ENCODE data around the gene ZCCHC17.

The ZCCHC17 gene

GRCh38 chr1:31377364-31377863 lies 80.6 kb downstream of the ZCCHC17 start:
- Histone ChIP-seq H3K4me3 (ENCODE audit: low read depth in 1 of 2, low read length in 2 of 2) (no peak overlapping the region), H3K27ac (ENCODE audit: low read length) (no peak overlapping the region), H3K36me3 (ENCODE audit: insufficient read depth, low read length) (no peaks in the 10 kb centered on the region), H3K27me3 (ENCODE audit: insufficient read depth, low read length, poor library complexity) (no peaks in the 10 kb centered on the region), H3K4me2 (ENCODE audit: insufficient read depth, low read length) (no peak overlapping the region), H3K9ac (ENCODE audit: low read depth, low read length) (no peak overlapping the region), H3K9me3 (ENCODE audit: insufficient read depth, low read length, severe bottlenecking) (no peaks in the 10 kb centered on the region), H4K20me1 (ENCODE audit: insufficient read depth, low read length) (no peaks in the 10 kb centered on the region), H3K79me2 (ENCODE audit: insufficient read depth, low read length) (no peaks in the 10 kb centered on the region), H3K4me1 (ENCODE audit: insufficient read depth, low read length) (peaks cover 18% of the 10 kb centered on the region), H2AFZ (ENCODE audit: low read depth, low read length) (no peak overlapping the region)
- DNase-seq (no peak), ATAC-seq (ENCODE audit: insufficient read depth, low read depth) (no peak)
- TF ChIP-seq EZH2 (IDR thresholded peaks at IDR 0.05; ENCODE audit: borderline replicate concordance, low read depth, low read length, severe bottlenecking) (no peak), CTCF (IDR thresholded peaks at IDR 0.05; ENCODE audit: borderline replicate concordance, extremely low read depth, low read length, poor library complexity, severe bottlenecking) (no peak)

- H3K27ac ChIP-seq (ENCODE audit: low read length): no peak overlapping the region
- no peak for DNase-seq
- TF ChIP-seq CTCF (IDR thresholded peaks at IDR 0.05; ENCODE audit: borderline replicate concordance, extremely low read depth, low read length, poor library complexity, severe bottlenecking): no peak
- TF ChIP-seq EZH2 (IDR thresholded peaks at IDR 0.05; ENCODE audit: borderline replicate concordance, low read depth, low read length, severe bottlenecking): no peak
- no peaks in the 10 kb centered on the region for H3K36me3 ChIP-seq (ENCODE audit: insufficient read depth, low read length)
- no peaks in the 10 kb centered on the region for H3K27me3 ChIP-seq (ENCODE audit: insufficient read depth, low read length, poor library complexity)
- H3K9me3 ChIP-seq (ENCODE audit: insufficient read depth, low read length, severe bottlenecking): no peaks in the 10 kb centered on the region
- H3K9ac ChIP-seq (ENCODE audit: low read depth, low read length): no peak overlapping the region
- no peaks in the 10 kb centered on the region for H4K20me1 ChIP-seq (ENCODE audit: insufficient read depth, low read length)
- no peaks in the 10 kb centered on the region for H3K79me2 ChIP-seq (ENCODE audit: insufficient read depth, low read length)
- peaks cover 13% of the 10 kb centered on the region for H3K4me1 ChIP-seq (ENCODE audit: insufficient read depth, low read length)
- no peak overlapping the region for H3K4me2 ChIP-seq (ENCODE audit: insufficient read depth, low read length)
- H3K4me3 ChIP-seq (ENCODE audit: low read depth in 1 of 2, low read length in 2 of 2): no peak overlapping the region
- no peak for ATAC-seq (ENCODE audit: insufficient read depth, low read depth)
- no peak overlapping the region for H2AFZ ChIP-seq (ENCODE audit: low read depth, low read length)
These were observed 81.2 kb downstream of the ZCCHC17 start for GRCh38 chr1:31378001-31378400.

- H4K20me1 ChIP-seq (ENCODE audit: insufficient read depth, low read length): no peaks in the 10 kb centered on the region
- no peak overlapping the region for H3K4me3 ChIP-seq (ENCODE audit: low read depth in 1 of 2, low read length in 2 of 2)
- H3K79me2 ChIP-seq (ENCODE audit: insufficient read depth, low read length): no peaks in the 10 kb centered on the region
- no peak overlapping the region for H3K4me2 ChIP-seq (ENCODE audit: insufficient read depth, low read length)
- H3K36me3 ChIP-seq (ENCODE audit: insufficient read depth, low read length): no peaks in the 10 kb centered on the region
- DNase-seq (no peak), ATAC-seq (ENCODE audit: insufficient read depth, low read depth) (no peak)
- H3K27me3 ChIP-seq (ENCODE audit: insufficient read depth, low read length, poor library complexity): no peaks in the 10 kb centered on the region
- no peak overlapping the region for H3K9ac ChIP-seq (ENCODE audit: low read depth, low read length)
- no peaks in the 10 kb centered on the region for H3K4me1 ChIP-seq (ENCODE audit: insufficient read depth, low read length)
- no peaks in the 10 kb centered on the region for H3K9me3 ChIP-seq (ENCODE audit: insufficient read depth, low read length, severe bottlenecking)
- H3K27ac ChIP-seq (ENCODE audit: low read length): no peak overlapping the region
- no peak overlapping the region for H2AFZ ChIP-seq (ENCODE audit: low read depth, low read length)
- TF ChIP-seq CTCF (IDR thresholded peaks at IDR 0.05; ENCODE audit: borderline replicate concordance, extremely low read depth, low read length, poor library complexity, severe bottlenecking) (no peak), EZH2 (IDR thresholded peaks at IDR 0.05; ENCODE audit: borderline replicate concordance, low read depth, low read length, severe bottlenecking) (no peak)
These were observed 83.3 kb downstream of the ZCCHC17 start for GRCh38 chr1:31380181-31380580.
